Prostate gland (tissue), 2 donors: ENCODE results near the gene PIGW. TPM values are rescaled to one million over a fixed set of nuclear protein-coding genes. Genes with fewer than 3 reads are reported as not detected.

ENCODE experiments used
- DNase-seq: peaks from one replicate; pipeline ENCODE4 v3.0.0-alpha.2; 2019; ENCODE audit warnings: low spot score
- H3K27ac ChIP-seq, 2 donors: fragments of 200-600 bp; sonication (generic); 2 replicates each; pipeline ENCODE4 v1.5.1; 2017 to 2019
- H3K27me3 ChIP-seq: fragments of 200-600 bp; sonication (generic); replicated peaks from 2 replicates; pipeline ENCODE4 v1.5.1; 2019; ENCODE audit not compliant: insufficient read depth
- H3K36me3 ChIP-seq, 2 donors: fragments of 200-600 bp; sonication (generic); 1 replicate in 1 of 2; 2 replicates in 1 of 2; pipeline versions ENCODE4 v1.5.1 to v1.8.1; 2017 to 2019
- H3K4me1 ChIP-seq: fragments of 200-600 bp; sonication (generic); replicated peaks from 2 replicates; pipeline ENCODE4 v1.5.1; 2019
- H3K4me3 ChIP-seq, 2 donors: fragments of 200-600 bp; sonication (generic); 2 replicates each; pipeline ENCODE4 v1.5.1; 2017 to 2019
- H3K9me3 ChIP-seq: fragments of 200-600 bp; sonication (generic); 2 replicates; pipeline ENCODE4 v1.5.1; 2017
- POLR2A ChIP-seq: fragments of 450-650 bp; IDR thresholded peaks from one replicate; pipeline ENCODE4 v1.6.1; 2016; ENCODE audit warnings: antibody characterized with exemption, mild to moderate bottlenecking
- POLR2AphosphoS5 ChIP-seq: sonication (generic); formaldehyde crosslinking; IDR thresholded peaks from one replicate; pipeline ENCODE4 v1.6.1; 2017; ENCODE audit warnings: antibody characterized with exemption
- WGBS: methylation state at CpG from one replicate; pipeline ENCODE4 v1.1.5; 2018; 5-methylcytosine and 5-hydroxymethylcytosine counted together
- intact Hi-C: fragments of 100-400 bp; cut with DNase I; formaldehyde crosslinking; loops from one replicate; pipeline ENCODE4 v1.14.2; 2022
- total RNA-seq, 2 donors: library from RNA; depleted of rRNA; stranded (reverse); fragments of >200 nt; gene quantifications; one replicate each; pipeline ENCODE4 v1.1.0, GENCODE V29; 2016
- TF ChIP-seq, protein P1 (sequence below), 4 experiments: fragments of 200-600 bp in 2 of 4; fragments of 450-650 bp in 2 of 4; sonication (generic) in 2 of 4; IDR thresholded peaks; 1 replicate in 3 of 4; 2 replicates in 1 of 4; pipeline ENCODE4 v1.5.1; 2016 to 2019; ENCODE audit warnings: antibody characterized with exemption in 4 of 4, mild to moderate bottlenecking in 2 of 4, moderate library complexity in 2 of 4

Gene PIGW
- total RNA-seq, 2 donors from 2014 or later: 6.4 to 7.1 TPM

DNA sequence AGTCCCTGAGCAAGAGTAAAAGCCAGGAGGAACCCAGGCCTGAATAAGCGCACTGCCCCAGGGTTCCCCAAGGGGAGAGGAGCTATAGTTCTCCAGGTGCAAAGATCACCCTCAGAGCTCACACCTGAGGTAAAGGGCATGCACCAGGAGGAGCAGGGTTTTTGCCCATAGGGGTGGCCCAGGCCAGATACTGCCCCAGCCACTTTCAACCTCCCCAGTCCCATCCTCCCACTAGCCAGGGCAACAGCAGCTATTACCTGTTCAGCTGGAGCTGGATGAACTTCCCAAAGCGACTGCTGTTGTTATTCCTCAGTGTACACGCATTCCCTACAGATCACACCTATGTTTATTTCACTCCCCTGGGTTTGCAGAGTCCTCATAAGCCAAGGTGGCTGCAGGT is 19.9 kb upstream of the PIGW start:
- intact Hi-C loops: no loop called here
- WGBS: 93% methylated on average over 3 of the region's 3 CpGs
- H3K4me1 ChIP-seq: no peaks in the 10 kb centered on the region
- H3K4me3 ChIP-seq: no peak overlapping the region
- H3K27me3 ChIP-seq: no peaks in the 10 kb centered on the region
- no peaks in the 10 kb centered on the region for H3K9me3 ChIP-seq
- no peak overlapping the region for H3K27ac ChIP-seq
- H3K36me3 ChIP-seq: no peaks in the 10 kb centered on the region
- DNase-seq: no peak
- TF ChIP-seq POLR2AphosphoS5: no peak
- TF ChIP-seq, protein P1, sequence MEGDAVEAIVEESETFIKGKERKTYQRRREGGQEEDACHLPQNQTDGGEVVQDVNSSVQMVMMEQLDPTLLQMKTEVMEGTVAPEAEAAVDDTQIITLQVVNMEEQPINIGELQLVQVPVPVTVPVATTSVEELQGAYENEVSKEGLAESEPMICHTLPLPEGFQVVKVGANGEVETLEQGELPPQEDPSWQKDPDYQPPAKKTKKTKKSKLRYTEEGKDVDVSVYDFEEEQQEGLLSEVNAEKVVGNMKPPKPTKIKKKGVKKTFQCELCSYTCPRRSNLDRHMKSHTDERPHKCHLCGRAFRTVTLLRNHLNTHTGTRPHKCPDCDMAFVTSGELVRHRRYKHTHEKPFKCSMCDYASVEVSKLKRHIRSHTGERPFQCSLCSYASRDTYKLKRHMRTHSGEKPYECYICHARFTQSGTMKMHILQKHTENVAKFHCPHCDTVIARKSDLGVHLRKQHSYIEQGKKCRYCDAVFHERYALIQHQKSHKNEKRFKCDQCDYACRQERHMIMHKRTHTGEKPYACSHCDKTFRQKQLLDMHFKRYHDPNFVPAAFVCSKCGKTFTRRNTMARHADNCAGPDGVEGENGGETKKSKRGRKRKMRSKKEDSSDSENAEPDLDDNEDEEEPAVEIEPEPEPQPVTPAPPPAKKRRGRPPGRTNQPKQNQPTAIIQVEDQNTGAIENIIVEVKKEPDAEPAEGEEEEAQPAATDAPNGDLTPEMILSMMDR (IDR thresholded peaks at IDR 0.05): no peak
- TF ChIP-seq POLR2A: no peak

DNA sequence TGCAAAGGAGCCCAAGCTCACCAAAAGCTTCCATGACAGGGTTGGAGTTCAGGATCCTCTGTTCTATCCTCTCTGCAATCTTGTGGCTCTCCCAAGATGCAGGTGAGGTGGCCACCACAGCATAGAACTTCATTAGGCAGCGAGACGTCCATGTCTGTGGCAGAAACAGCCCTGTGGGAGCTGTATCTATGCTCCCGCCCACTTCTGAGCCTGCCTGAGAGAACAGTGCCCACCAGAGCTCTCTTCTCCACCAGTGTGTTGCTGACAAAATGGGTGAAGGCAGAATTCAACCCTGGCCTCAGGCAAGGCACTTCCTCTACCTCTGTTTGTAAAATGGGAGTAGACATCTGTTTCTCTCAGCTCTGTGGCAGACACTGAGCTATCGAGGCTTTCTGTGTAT is 18.9 kb upstream of the PIGW start:
- TF ChIP-seq POLR2AphosphoS5 (no peak), POLR2A (no peak)
- TF ChIP-seq, protein P1 (IDR thresholded peaks at IDR 0.05): no peak
- Histone ChIP-seq H3K27me3 (no peaks in the 10 kb centered on the region), H3K27ac (no peak overlapping the region), H3K4me3 (no peak overlapping the region), H3K9me3 (no peaks in the 10 kb centered on the region), H3K4me1 (no peaks in the 10 kb centered on the region), H3K36me3 (no peaks in the 10 kb centered on the region)
- DNase-seq: no peak
- intact Hi-C loops: no loop called here
- WGBS: 89% methylated on average over 4 of the region's 4 CpGs

DNA sequence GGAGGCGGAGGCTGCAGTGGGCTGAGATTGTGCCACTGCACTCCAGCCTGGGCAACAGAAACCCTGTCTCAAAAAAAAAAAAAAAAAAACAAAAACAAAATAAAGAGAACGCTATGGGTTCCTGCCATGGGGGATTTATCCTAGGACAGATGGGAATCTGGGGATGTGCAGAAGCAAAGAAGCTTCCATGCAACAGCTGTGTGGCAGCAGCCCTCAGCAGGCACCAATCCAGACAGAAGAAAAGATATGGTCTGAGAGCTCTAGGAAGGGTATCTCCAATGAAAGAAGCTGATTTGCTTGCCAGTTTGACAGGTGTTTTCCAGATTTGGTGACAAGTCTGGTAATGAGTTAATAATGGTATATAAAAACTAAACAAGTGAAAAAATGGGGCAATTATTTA is 11.7 kb upstream of the PIGW start:
- peaks cover 0 to 6% of the 10 kb centered on the region in 2 donors for H3K36me3 ChIP-seq
- 94% methylated on average over 2 of the region's 2 CpGs for WGBS

DNA sequence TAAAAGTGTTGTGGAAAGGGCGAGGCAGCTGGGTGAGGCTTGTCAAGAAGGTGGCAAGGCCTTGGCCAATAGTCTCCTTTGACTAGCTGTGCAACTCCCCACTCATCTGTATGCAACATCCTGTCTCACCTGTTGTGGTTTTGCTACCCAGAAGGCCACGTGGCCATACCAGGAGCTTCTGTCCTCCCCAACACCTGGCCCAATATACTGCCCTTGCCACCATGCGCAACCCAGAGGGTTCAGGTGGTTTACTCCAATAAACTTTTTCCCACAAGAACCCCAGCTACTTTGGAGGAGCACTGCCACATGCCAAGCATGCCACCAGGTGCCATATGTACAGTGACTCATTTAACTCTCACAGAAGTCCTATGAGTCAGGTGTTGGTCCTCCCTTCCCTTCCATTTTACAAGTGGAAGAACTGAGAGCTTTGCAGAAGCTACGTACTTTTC is 10.3 kb upstream of the PIGW start:
- H3K4me1 ChIP-seq: no peaks in the 10 kb centered on the region
- intact Hi-C loops: no loop called here
- H3K27me3 ChIP-seq: no peaks in the 10 kb centered on the region
- DNase-seq: no peak
- H3K27ac ChIP-seq: no peak overlapping the region
- peaks cover 0 to 6% of the 10 kb centered on the region in 2 donors for H3K36me3 ChIP-seq
- no peak overlapping the region for H3K4me3 ChIP-seq
- TF ChIP-seq POLR2A: no peak
- no peak for TF ChIP-seq POLR2AphosphoS5
- TF ChIP-seq, protein P1 (IDR thresholded peaks at IDR 0.05): no peak
- WGBS: 90% methylated on average over 4 of the region's 4 CpGs
- H3K9me3 ChIP-seq: no peaks in the 10 kb centered on the region

More for the DNA sequence above, 11.7 kb upstream of the PIGW start:
- intact Hi-C loops: no loop called here
- DNase-seq: no peak
- Histone ChIP-seq H3K27me3 (no peaks in the 10 kb centered on the region), H3K4me1 (no peaks in the 10 kb centered on the region), H3K4me3 (no peak overlapping the region), H3K27ac (no peak overlapping the region), H3K9me3 (no peaks in the 10 kb centered on the region)
- TF ChIP-seq, protein P1 (IDR thresholded peaks at IDR 0.05): no peak
- no peak for TF ChIP-seq POLR2AphosphoS5
- TF ChIP-seq POLR2A: no peak

DNA sequence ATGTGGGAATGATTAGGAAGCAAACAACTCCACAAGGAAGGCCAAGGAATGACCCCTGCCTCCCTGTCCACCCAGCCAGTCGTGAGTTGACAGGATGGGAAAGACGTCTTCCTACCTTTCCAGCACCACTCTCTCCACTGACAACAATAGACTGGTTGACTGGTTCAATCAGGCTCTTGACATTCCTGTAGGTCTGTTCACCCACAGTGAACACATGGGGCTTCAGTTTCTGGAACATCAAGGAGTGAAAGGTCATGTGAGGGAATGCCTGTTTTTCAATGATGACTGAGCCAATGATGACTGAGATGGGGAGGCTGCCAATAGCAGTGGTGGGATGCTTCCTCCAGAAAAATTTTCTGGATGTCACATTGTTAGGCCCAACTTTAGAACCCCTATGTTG is 9.7 kb upstream of the PIGW start:
- intact Hi-C loops: no loop called here
- Histone ChIP-seq H3K9me3 (no peaks in the 10 kb centered on the region), H3K36me3 (peaks cover 0 to 6% of the 10 kb centered on the region in 2 donors), H3K4me1 (no peaks in the 10 kb centered on the region), H3K4me3 (no peak overlapping the region), H3K27me3 (no peaks in the 10 kb centered on the region), H3K27ac (no peak overlapping the region)
- WGBS: 91% methylated on average over 2 of the region's 2 CpGs
- no peak for DNase-seq
- TF ChIP-seq, protein P1 (IDR thresholded peaks at IDR 0.05): no peak
- TF ChIP-seq POLR2A (no peak), POLR2AphosphoS5 (no peak)
